HG03103 (cell line): ENCODE data around the gene SERP1.

Experiments
- ATAC-seq: cut with Tn5 transposase; IDR thresholded peaks from one replicate; pipeline ENCODE4 v1.9.1; 2021; ENCODE audit warnings: low read depth; ENCODE audit not compliant: unreplicated experiment

SERP1 gene

GRCh38 chr3:150494411-150494977 is 51.8 kb downstream of the SERP1 start:
- no peak for ATAC-seq
